ENCODE measurements around the gene ADAM10. TPM values are rescaled to one million over a fixed set of nuclear protein-coding genes. Genes with fewer than 3 reads are reported as not detected.
A peak's percentile ranks its signal among the peaks of the same experiment; 100 is the strongest.

ADAM10 gene
- total RNA-seq, 1 experiment from 2014 or later = 91.3 TPM

DNA sequence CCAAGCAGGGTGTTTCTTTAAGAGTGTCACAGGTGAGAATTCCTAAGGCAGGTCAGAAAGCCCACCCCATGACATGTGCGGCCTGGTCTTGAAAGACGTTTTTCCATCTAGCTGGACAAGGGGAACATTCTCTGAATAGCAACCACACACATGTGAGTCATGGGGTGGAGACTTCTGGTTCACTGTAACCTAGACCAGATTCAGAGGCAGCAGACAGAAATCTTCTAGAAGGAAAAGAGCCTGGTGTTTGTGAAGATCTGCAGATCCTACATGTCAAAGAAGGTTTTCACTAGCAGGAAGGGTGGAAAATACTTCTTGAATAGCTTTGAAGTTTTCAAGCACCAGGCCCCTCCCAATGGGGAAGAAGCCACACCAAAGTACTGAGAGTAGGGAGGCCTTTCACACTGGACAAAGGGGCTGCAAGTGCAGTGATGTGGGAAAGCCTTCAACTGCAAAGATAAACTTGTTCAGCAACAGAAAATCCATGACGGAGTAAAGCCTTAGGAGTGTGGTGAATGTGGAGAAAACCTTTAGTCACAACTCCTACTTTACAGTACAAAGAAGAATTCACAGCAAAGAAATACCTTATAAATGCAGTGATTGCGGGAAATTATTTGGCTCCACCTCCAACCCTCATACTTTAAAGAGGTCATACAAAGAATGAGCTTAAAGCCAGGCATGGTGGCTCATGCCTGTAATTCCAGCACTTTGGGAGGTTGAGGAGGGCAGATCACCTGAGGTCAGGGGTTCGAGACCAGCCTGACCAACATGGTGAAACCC lies 17.6 kb downstream of the ADAM10 start:
- H3K27ac ChIP-seq (ENCODE audit: low read length) = peak overlapping the region; percentile 31
- no TSS peak for BruUV-seq (replicated peaks)
- intact Hi-C loops (cut with micrococcal nuclease) = loop anchor here (5.0 kb wide), 1 partner anchor 135 kb away; no protein-coding TSS in a partner anchor
- POLR2A ChIA-PET (ENCODE audit: unreplicated experiment) = no interaction called here
- CTCF ChIA-PET = no interaction called here
- ATAC-seq (peak; percentile 70; the same call in 1 of the 2 replicates), DNase-seq (peak; percentile 58)
- H3F3A ChIP-seq (ENCODE audit: low read length, unreplicated experiment) = no peaks in the 10 kb centered on the region
- no peak overlapping the region for H3K4me3 ChIP-seq (ENCODE audit: low read length)
- no peaks in the 10 kb centered on the region for H3K27me3 ChIP-seq (ENCODE audit: low read length)
- peak overlapping the region; percentile 23; the same call in 1 of the 2 replicates for H3K4me2 ChIP-seq (ENCODE audit: low read length)
- no peak overlapping the region for H3K9ac ChIP-seq (ENCODE audit: low read length)
- H3K36me3 ChIP-seq (ENCODE audit: low read depth, low read length) = no peaks in the 10 kb centered on the region
- H3K9me3 ChIP-seq (ENCODE audit: low read length) = no peaks in the 10 kb centered on the region
- H2AFZ ChIP-seq (ENCODE audit: low read length) = no peak overlapping the region
- peaks cover 7% of the 10 kb centered on the region; the same call in 1 of the 2 replicates for H3K4me1 ChIP-seq (ENCODE audit: insufficient read depth, low read length)
- H3K79me2 ChIP-seq (ENCODE audit: low read length) = peaks cover 95% of the 10 kb centered on the region
- H4K20me1 ChIP-seq (ENCODE audit: low read length) = no peaks in the 10 kb centered on the region; the same call in 1 of the 2 replicates
- no peaks in the 10 kb centered on the region for H3K9me2 ChIP-seq (replicated peaks; ENCODE audit: low read length)
- TF ChIP-seq EZH2 (IDR thresholded peaks at IDR 0.05; ENCODE audit: low read length, unreplicated experiment) (no peak), EZH2phosphoT487 (IDR thresholded peaks at IDR 0.05; ENCODE audit: borderline replicate concordance, low read length) (no peak)
- TF ChIP-seq, protein P1, sequence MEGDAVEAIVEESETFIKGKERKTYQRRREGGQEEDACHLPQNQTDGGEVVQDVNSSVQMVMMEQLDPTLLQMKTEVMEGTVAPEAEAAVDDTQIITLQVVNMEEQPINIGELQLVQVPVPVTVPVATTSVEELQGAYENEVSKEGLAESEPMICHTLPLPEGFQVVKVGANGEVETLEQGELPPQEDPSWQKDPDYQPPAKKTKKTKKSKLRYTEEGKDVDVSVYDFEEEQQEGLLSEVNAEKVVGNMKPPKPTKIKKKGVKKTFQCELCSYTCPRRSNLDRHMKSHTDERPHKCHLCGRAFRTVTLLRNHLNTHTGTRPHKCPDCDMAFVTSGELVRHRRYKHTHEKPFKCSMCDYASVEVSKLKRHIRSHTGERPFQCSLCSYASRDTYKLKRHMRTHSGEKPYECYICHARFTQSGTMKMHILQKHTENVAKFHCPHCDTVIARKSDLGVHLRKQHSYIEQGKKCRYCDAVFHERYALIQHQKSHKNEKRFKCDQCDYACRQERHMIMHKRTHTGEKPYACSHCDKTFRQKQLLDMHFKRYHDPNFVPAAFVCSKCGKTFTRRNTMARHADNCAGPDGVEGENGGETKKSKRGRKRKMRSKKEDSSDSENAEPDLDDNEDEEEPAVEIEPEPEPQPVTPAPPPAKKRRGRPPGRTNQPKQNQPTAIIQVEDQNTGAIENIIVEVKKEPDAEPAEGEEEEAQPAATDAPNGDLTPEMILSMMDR (conservative IDR thresholded peaks at IDR 0.05; ENCODE audit: low read depth, low read length) = no peak

GRCh38 chr15:58726867-58727266 lies 22.6 kb downstream of the ADAM10 start:
- Histone ChIP-seq H3K36me3 (ENCODE audit: low read depth, low read length) (no peaks in the 10 kb centered on the region), H3K9ac (ENCODE audit: low read length) (no peak overlapping the region), H3F3A (ENCODE audit: low read length, unreplicated experiment) (no peaks in the 10 kb centered on the region), H3K4me3 (ENCODE audit: low read length) (no peak overlapping the region), H3K27me3 (ENCODE audit: low read length) (no peaks in the 10 kb centered on the region), H3K4me1 (ENCODE audit: insufficient read depth, low read length) (peaks cover 4% of the 10 kb centered on the region; the same call in 1 of the 2 replicates), H3K79me2 (ENCODE audit: low read length) (peaks cover 86% of the 10 kb centered on the region), H3K9me2 (replicated peaks; ENCODE audit: low read length) (no peaks in the 10 kb centered on the region), H4K20me1 (ENCODE audit: low read length) (no peaks in the 10 kb centered on the region), H3K27ac (ENCODE audit: low read length) (no peak overlapping the region), H3K4me2 (ENCODE audit: low read length) (no peak overlapping the region), H3K9me3 (ENCODE audit: low read length) (no peaks in the 10 kb centered on the region), H2AFZ (ENCODE audit: low read length) (no peak overlapping the region)
- DNase-seq (no peak), ATAC-seq (no peak)
- ChIA-PET POLR2A (ENCODE audit: unreplicated experiment) (no interaction called here), CTCF (interaction anchor here (0.6 kb wide), 1 partner anchor 375 kb away, joined by 4 read pairs; no protein-coding TSS in a partner anchor)
- no TSS peak for BruUV-seq (replicated peaks)
- no peak for TF ChIP-seq EZH2 (IDR thresholded peaks at IDR 0.05; ENCODE audit: low read length, unreplicated experiment)
- TF ChIP-seq, protein P1 (conservative IDR thresholded peaks at IDR 0.05; ENCODE audit: low read depth, low read length) = no peak
- no peak for TF ChIP-seq EZH2phosphoT487 (IDR thresholded peaks at IDR 0.05; ENCODE audit: borderline replicate concordance, low read length)
- intact Hi-C loops (cut with micrococcal nuclease) = no loop called here

GRCh38 chr15:58724466-58724865 lies 25.0 kb downstream of the ADAM10 start:
- no peak for DNase-seq
- no peak for ATAC-seq

More at GRCh38 chr15:58724466-58724865, 25.0 kb downstream of the ADAM10 start:
- no peak overlapping the region for H3K9ac ChIP-seq (ENCODE audit: low read length)
- CTCF ChIA-PET = no interaction called here
- no TSS peak for BruUV-seq (replicated peaks)
- H3K4me2 ChIP-seq (ENCODE audit: low read length) = no peak overlapping the region
- H3K9me2 ChIP-seq (replicated peaks; ENCODE audit: low read length) = no peaks in the 10 kb centered on the region
- H4K20me1 ChIP-seq (ENCODE audit: low read length) = no peaks in the 10 kb centered on the region
- H3K27me3 ChIP-seq (ENCODE audit: low read length) = no peaks in the 10 kb centered on the region
- peaks cover 83% of the 10 kb centered on the region for H3K79me2 ChIP-seq (ENCODE audit: low read length)
- no peaks in the 10 kb centered on the region for H3F3A ChIP-seq (ENCODE audit: low read length, unreplicated experiment)
- POLR2A ChIA-PET (ENCODE audit: unreplicated experiment) = no interaction called here
- TF ChIP-seq, protein P1 (conservative IDR thresholded peaks at IDR 0.05; ENCODE audit: low read depth, low read length) = no peak
- TF ChIP-seq EZH2phosphoT487 (IDR thresholded peaks at IDR 0.05; ENCODE audit: borderline replicate concordance, low read length) = no peak
- TF ChIP-seq EZH2 (IDR thresholded peaks at IDR 0.05; ENCODE audit: low read length, unreplicated experiment) = no peak
- H3K27ac ChIP-seq (ENCODE audit: low read length) = no peak overlapping the region
- H3K4me1 ChIP-seq (ENCODE audit: insufficient read depth, low read length) = no peaks in the 10 kb centered on the region
- no peak overlapping the region for H2AFZ ChIP-seq (ENCODE audit: low read length)
- no peak overlapping the region for H3K4me3 ChIP-seq (ENCODE audit: low read length)
- intact Hi-C loops (cut with micrococcal nuclease) = no loop called here
- no peaks in the 10 kb centered on the region for H3K9me3 ChIP-seq (ENCODE audit: low read length)
- H3K36me3 ChIP-seq (ENCODE audit: low read depth, low read length) = no peaks in the 10 kb centered on the region

All from PC-3 (cell line).